PC-3 (cell line): ENCODE data around the gene TNFRSF19. TPM values are rescaled to one million over a fixed set of nuclear protein-coding genes. Genes with fewer than 3 reads are reported as not detected.

Experiments
- ATAC-seq: fragments of 200-7000 bp; cut with Tn5 transposase; 2 replicates; pipeline ENCODE4 v1.9.1; 2020; ENCODE audit warnings: mild to moderate bottlenecking, moderate library complexity
- BruUV-seq: library from RNA; stranded (reverse); fragments of 400-500 nt; replicated peaks from 2 replicates; lab custom pipeline; 2021; lab: Mats Ljungman, UMichigan
- CTCF ChIA-PET: fragments of 300-600 bp; sonication (Branson Sonifier 250); formaldehyde crosslinking; loops from one replicate; lab custom pipeline; 2022; ENCODE audit warnings: antibody characterized with exemption; lab: Charles Lee
- POLR2A ChIA-PET: fragments of 300-600 bp; sonication (Branson Sonifier 250); formaldehyde crosslinking; loops from one replicate; lab custom pipeline; 2022; ENCODE audit warnings: antibody characterized with exemption; ENCODE audit not compliant: unreplicated experiment; lab: Charles Lee
- DNase-seq: peaks from one replicate; pipeline ENCODE4 v3.0.0-alpha.2; 2015
- H2AFZ ChIP-seq: fragments of 300-600 bp; sonication (generic); 2 replicates; pipeline ENCODE4 v1.6.0; 2016; ENCODE audit warnings: antibody characterized with exemption, low read length
- H3F3A ChIP-seq: fragments of 300-600 bp; sonication (generic); one replicate; pipeline ENCODE4 v1.6.0; 2017; ENCODE audit warnings: antibody characterized with exemption, low read length, control low read depth, mild to moderate bottlenecking; ENCODE audit not compliant: unreplicated experiment
- H3K27ac ChIP-seq: fragments of 300-600 bp; sonication (generic); 2 replicates; pipeline ENCODE4 v1.5.1; 2016; ENCODE audit warnings: mild to moderate bottlenecking, low read length
- H3K27me3 ChIP-seq: fragments of 300-600 bp; sonication (generic); 2 replicates; pipeline ENCODE4 v1.6.1; 2016; ENCODE audit warnings: low read length, mixed read lengths
- H3K36me3 ChIP-seq: fragments of 300-600 bp; sonication (generic); 2 replicates; pipeline ENCODE4 v1.6.1; 2016; ENCODE audit warnings: low read depth, mixed run types, low read length, mixed read lengths
- H3K4me1 ChIP-seq: fragments of 300-600 bp; sonication (generic); 2 replicates; pipeline ENCODE4 v1.5.1; 2016; ENCODE audit warnings: low read length; ENCODE audit not compliant: insufficient read depth
- H3K4me2 ChIP-seq: fragments of 300-600 bp; sonication (generic); 2 replicates; pipeline ENCODE4 v1.6.0; 2016; ENCODE audit warnings: low read length
- H3K4me3 ChIP-seq: fragments of 300-600 bp; sonication (generic); 2 replicates; pipeline ENCODE4 v1.5.1; 2016; ENCODE audit warnings: mild to moderate bottlenecking, low read length, mixed read lengths
- H3K79me2 ChIP-seq: fragments of 300-600 bp; sonication (generic); 2 replicates; pipeline ENCODE4 v1.6.1; 2017; ENCODE audit warnings: low read length, mixed read lengths
- H3K9ac ChIP-seq: fragments of 300-600 bp; sonication (generic); 2 replicates; pipeline ENCODE4 v1.6.0; 2016; ENCODE audit warnings: mild to moderate bottlenecking, low read length
- H3K9me2 ChIP-seq: fragments of 300-600 bp; sonication (generic); replicated peaks from 2 replicates; pipeline ENCODE4 v1.6.1; 2016; ENCODE audit warnings: mixed run types, low read length, mixed read lengths
- H3K9me3 ChIP-seq: fragments of 300-600 bp; sonication (generic); 2 replicates; pipeline ENCODE4 v1.6.1; 2016; ENCODE audit warnings: low read length, mixed read lengths
- H4K20me1 ChIP-seq: fragments of 300-600 bp; sonication (generic); 2 replicates; pipeline ENCODE4 v1.6.1; 2016; ENCODE audit warnings: low read length, mixed read lengths
- EZH2 ChIP-seq: fragments of 300-600 bp; sonication (generic); IDR thresholded peaks from one replicate; pipeline ENCODE4 v1.6.1; 2017; ENCODE audit warnings: antibody characterized with exemption, mild to moderate bottlenecking, low read length; ENCODE audit not compliant: unreplicated experiment
- EZH2phosphoT487 ChIP-seq: fragments of 300-600 bp; sonication (generic); IDR thresholded peaks from 2 replicates; pipeline ENCODE4 v1.6.1; 2018; ENCODE audit warnings: mild to moderate bottlenecking, antibody characterized with exemption, low read length, borderline replicate concordance
- intact Hi-C: fragments of 100-400 bp; cut with micrococcal nuclease; formaldehyde crosslinking; loops from 2 replicates; pipeline ENCODE4 v1.9.0; 2023
- total RNA-seq: library from RNA; depleted of rRNA; stranded (reverse); fragments of >200 nt; gene quantifications from 2 replicates; pipeline ENCODE4 v1.2.3, GENCODE V29; 2014; rRNA removed
- TF ChIP-seq, protein P1 (sequence below): fragments of 300-600 bp; sonication (generic); conservative IDR thresholded peaks from 2 replicates; pipeline ENCODE4 v1.5.1; 2017; ENCODE audit warnings: antibody characterized with exemption, low read depth, mild to moderate bottlenecking, low read length

TNFRSF19 gene
- total RNA-seq, 1 experiment from 2014 or later = 6.1 TPM

DNA sequence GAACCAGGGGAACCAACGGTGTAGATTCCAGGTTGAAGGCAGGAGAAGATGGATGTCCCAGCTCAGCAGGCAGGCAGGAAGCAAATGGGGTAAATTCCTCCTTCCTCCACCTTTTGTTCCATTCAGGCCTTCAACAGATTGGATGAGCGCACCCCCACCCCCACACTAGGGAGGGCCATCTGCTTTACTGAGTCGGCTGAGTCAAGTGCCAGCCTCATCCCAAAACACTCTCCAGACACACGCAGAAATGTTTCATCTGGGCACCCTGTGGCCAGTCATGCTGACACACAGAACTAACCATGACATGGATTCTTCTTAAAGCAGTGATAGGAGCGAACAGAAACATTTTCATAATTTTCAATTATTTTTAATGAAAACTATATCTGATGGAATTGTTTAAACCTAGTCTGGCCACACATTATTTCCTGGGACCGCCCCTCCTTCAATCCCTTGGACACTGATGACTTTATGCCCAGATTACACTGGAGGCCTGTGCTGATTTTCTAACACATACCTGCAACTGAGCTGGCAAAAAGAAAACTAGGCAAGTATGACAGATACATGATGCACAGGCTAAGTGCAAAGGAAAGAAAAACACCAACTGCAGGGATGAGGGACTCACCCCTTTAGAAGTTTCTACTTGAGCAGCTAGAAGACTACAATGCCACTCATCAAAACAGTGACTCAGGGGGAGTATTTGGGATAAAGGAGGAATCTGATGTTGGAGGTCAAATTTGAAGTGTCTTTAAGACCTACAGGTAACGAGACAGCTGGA lies 154.2 kb downstream of the TNFRSF19 start:
- peak; percentile 33 for ATAC-seq
- H3F3A ChIP-seq = no peaks in the 10 kb centered on the region
- TF ChIP-seq EZH2 = no peak
- TF ChIP-seq EZH2phosphoT487 = no peak
- TF ChIP-seq, protein P1, sequence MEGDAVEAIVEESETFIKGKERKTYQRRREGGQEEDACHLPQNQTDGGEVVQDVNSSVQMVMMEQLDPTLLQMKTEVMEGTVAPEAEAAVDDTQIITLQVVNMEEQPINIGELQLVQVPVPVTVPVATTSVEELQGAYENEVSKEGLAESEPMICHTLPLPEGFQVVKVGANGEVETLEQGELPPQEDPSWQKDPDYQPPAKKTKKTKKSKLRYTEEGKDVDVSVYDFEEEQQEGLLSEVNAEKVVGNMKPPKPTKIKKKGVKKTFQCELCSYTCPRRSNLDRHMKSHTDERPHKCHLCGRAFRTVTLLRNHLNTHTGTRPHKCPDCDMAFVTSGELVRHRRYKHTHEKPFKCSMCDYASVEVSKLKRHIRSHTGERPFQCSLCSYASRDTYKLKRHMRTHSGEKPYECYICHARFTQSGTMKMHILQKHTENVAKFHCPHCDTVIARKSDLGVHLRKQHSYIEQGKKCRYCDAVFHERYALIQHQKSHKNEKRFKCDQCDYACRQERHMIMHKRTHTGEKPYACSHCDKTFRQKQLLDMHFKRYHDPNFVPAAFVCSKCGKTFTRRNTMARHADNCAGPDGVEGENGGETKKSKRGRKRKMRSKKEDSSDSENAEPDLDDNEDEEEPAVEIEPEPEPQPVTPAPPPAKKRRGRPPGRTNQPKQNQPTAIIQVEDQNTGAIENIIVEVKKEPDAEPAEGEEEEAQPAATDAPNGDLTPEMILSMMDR = no peak
- no TSS peak for BruUV-seq
- no peaks in the 10 kb centered on the region for H4K20me1 ChIP-seq
- H3K4me1 ChIP-seq = peaks cover 21% of the 10 kb centered on the region
- CTCF ChIA-PET = no interaction called here
- DNase-seq = peak; percentile 49
- H3K79me2 ChIP-seq = no peaks in the 10 kb centered on the region
- H3K4me3 ChIP-seq = no peak overlapping the region
- H3K9me2 ChIP-seq = no peaks in the 10 kb centered on the region
- no peak overlapping the region for H2AFZ ChIP-seq
- no peak overlapping the region for H3K4me2 ChIP-seq
- no peak overlapping the region for H3K9ac ChIP-seq
- POLR2A ChIA-PET = no interaction called here
- no peaks in the 10 kb centered on the region for H3K36me3 ChIP-seq
- peak overlapping the region; percentile 49 for H3K27ac ChIP-seq
- H3K9me3 ChIP-seq = no peaks in the 10 kb centered on the region
- H3K27me3 ChIP-seq = no peaks in the 10 kb centered on the region
- intact Hi-C loops = no loop called here

Other genes with a start within 250 kb of the TNFRSF19 start
- gene SACS, start 136.7 kb upstream of the TNFRSF19 start, total RNA-seq = 31.6 and 85.2 TPM in 2 replicates